ENCODE results near the gene MYO15B. TPM values are rescaled to one million over a fixed set of nuclear protein-coding genes. Genes with fewer than 3 reads are reported as not detected.
A peak's percentile ranks its signal among the peaks of the same experiment; 100 is the strongest.

Gene MYO15B
- total and polyA plus RNA-seq, 2 of the 13 experiments (the other 11 are each of a cell fraction or from before 2014, with no cell fraction given), result 2.8 to 8.1 TPM

GRCh38 chr17:75557852-75558665 is 29.5 kb upstream of the MYO15B start (continued):
- TF ChIP-seq NR2C2 (CRISPR knock-in tag; IDR thresholded peaks at IDR 0.05; ENCODE audit: borderline replicate concordance), result peak; percentile 6; the same call in 1 of the 2 replicates
- TF ChIP-seq CBX5 (CRISPR knock-in tag; IDR thresholded peaks at IDR 0.05; ENCODE audit: borderline replicate concordance), result no peak
- TF ChIP-seq, protein P1, sequence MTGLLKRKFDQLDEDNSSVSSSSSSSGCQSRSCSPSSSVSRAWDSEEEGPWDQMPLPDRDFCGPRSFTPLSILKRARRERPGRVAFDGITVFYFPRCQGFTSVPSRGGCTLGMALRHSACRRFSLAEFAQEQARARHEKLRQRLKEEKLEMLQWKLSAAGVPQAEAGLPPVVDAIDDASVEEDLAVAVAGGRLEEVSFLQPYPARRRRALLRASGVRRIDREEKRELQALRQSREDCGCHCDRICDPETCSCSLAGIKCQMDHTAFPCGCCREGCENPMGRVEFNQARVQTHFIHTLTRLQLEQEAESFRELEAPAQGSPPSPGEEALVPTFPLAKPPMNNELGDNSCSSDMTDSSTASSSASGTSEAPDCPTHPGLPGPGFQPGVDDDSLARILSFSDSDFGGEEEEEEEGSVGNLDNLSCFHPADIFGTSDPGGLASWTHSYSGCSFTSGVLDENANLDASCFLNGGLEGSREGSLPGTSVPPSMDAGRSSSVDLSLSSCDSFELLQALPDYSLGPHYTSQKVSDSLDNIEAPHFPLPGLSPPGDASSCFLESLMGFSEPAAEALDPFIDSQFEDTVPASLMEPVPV (CRISPR knock-in tag; IDR thresholded peaks at IDR 0.05), result no peak
- TF ChIP-seq ZNF335 (CRISPR knock-in tag; IDR thresholded peaks at IDR 0.05), result no peak
- no peak for TF ChIP-seq ZNF3 (CRISPR knock-in tag; IDR thresholded peaks at IDR 0.05)
- TF ChIP-seq ZNF317 (CRISPR knock-in tag; IDR thresholded peaks at IDR 0.05), result peak; percentile 35
- TF ChIP-seq CHCHD3 (CRISPR knock-in tag; IDR thresholded peaks at IDR 0.05), result no peak
- TF ChIP-seq, protein P2, sequence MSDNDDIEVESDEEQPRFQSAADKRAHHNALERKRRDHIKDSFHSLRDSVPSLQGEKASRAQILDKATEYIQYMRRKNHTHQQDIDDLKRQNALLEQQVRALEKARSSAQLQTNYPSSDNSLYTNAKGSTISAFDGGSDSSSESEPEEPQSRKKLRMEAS (IDR thresholded peaks at IDR 0.05), result no peak
- TF ChIP-seq EHMT2 (IDR thresholded peaks at IDR 0.05; ENCODE audit: borderline replicate concordance, low read depth, low read length), result no peak
- no peak for TF ChIP-seq RXRA (CRISPR knock-in tag; IDR thresholded peaks at IDR 0.05)
- TF ChIP-seq ZNF598 (CRISPR knock-in tag; IDR thresholded peaks at IDR 0.05; ENCODE audit: borderline replicate concordance), result 0 out of 2 replicates have a peak, but pooled peaks have one; percentile 5
- TF ChIP-seq TCF12 (IDR thresholded peaks at IDR 0.05), result no peak
- no peak for TF ChIP-seq TCF12 (CRISPR knock-in tag; IDR thresholded peaks at IDR 0.05)
- no peak for TF ChIP-seq FOXC1 (CRISPR knock-in tag; IDR thresholded peaks at IDR 0.05; ENCODE audit: borderline replicate concordance)
- TF ChIP-seq ZFP36 (IDR thresholded peaks at IDR 0.05; ENCODE audit: borderline replicate concordance, low read depth, low read length, partially characterized antibody), result no peak
- TF ChIP-seq CENPX (CRISPR knock-in tag; IDR thresholded peaks at IDR 0.05), result no peak
- TF ChIP-seq HDAC6 (IDR thresholded peaks at IDR 0.05; ENCODE audit: low read depth, low read length), result no peak
- no peak for TF ChIP-seq ZNF224 (CRISPR knock-in tag; IDR thresholded peaks at IDR 0.05)
- no peak for TF ChIP-seq ZMAT3 (CRISPR knock-in tag; conservative IDR thresholded peaks at IDR 0.05)
- TF ChIP-seq ZSCAN20 (CRISPR knock-in tag; IDR thresholded peaks at IDR 0.05; ENCODE audit: borderline replicate concordance), result no peak
- no peak for TF ChIP-seq NBN (conservative IDR thresholded peaks at IDR 0.05)
- TF ChIP-seq FOXJ3 (CRISPR knock-in tag; IDR thresholded peaks at IDR 0.05; ENCODE audit: borderline replicate concordance), result no peak
- no peak for TF ChIP-seq ZNF660 (CRISPR knock-in tag; IDR thresholded peaks at IDR 0.05; ENCODE audit: borderline replicate concordance, low read depth)
- no peak for TF ChIP-seq NCOR1 (IDR thresholded peaks at IDR 0.05; ENCODE audit: borderline replicate concordance, low read length)
- TF ChIP-seq TEAD2 (CRISPR knock-in tag; IDR thresholded peaks at IDR 0.05), result no peak
- TF ChIP-seq, protein P3, sequence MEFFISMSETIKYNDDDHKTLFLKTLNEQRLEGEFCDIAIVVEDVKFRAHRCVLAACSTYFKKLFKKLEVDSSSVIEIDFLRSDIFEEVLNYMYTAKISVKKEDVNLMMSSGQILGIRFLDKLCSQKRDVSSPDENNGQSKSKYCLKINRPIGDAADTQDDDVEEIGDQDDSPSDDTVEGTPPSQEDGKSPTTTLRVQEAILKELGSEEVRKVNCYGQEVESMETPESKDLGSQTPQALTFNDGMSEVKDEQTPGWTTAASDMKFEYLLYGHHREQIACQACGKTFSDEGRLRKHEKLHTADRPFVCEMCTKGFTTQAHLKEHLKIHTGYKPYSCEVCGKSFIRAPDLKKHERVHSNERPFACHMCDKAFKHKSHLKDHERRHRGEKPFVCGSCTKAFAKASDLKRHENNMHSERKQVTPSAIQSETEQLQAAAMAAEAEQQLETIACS (CRISPR knock-in tag; IDR thresholded peaks at IDR 0.05), result no peak
- TF ChIP-seq KLF16 (CRISPR knock-in tag; IDR thresholded peaks at IDR 0.05), result peak in 1 of 2 experiments; percentile 65; a peak in 1 of 4 replicates
- no peak for TF ChIP-seq POGZ (CRISPR knock-in tag; IDR thresholded peaks at IDR 0.05)
- 0 out of 2 replicates have a peak, but pooled peaks have one; percentile 9 for TF ChIP-seq TP53 (CRISPR knock-in tag; conservative IDR thresholded peaks at IDR 0.05)

All from HepG2 (cell line).